ENCODE measurements around the gene KRT72. TPM values are rescaled to one million over a fixed set of nuclear protein-coding genes. Genes with fewer than 3 reads are reported as not detected.

KRT72 gene
- total and polyA plus RNA-seq, 5 donors from 2014 or later, result 0.13 to 1.3 TPM; not detected in 3

GRCh38 chr12:52634266-52635056 is 33.2 kb upstream of the KRT72 start:
- peaks cover 0 to 43% (median 3%) of the 10 kb centered on the region in 4 donors for H3K4me1 Mint-ChIP-seq
- peak overlapping the region in 1 of 4 donors; percentile 30 for H3K4me3 Mint-ChIP-seq
- H3K4me1 ChIP-seq (ENCODE audit: control insufficient read depth, insufficient read depth, low read length, poor library complexity, severe bottlenecking), result peaks cover 3% of the 10 kb centered on the region

GRCh38 chr12:52633383-52633782 is 32.1 kb upstream of the KRT72 start:
- Mint-ChIP-seq H3K9me3 (peaks cover 0 to 2% (median 0%) of the 10 kb centered on the region in 7 donors), H3K27me3 (peaks cover 19% of the 10 kb centered on the region)
- no peaks in the 10 kb centered on the region for H3K9me3 ChIP-seq (ENCODE audit: control insufficient read depth in 2 of 2, low read length in 2 of 2)

More at GRCh38 chr12:52634266-52635056, 33.2 kb upstream of the KRT72 start:
- no peak overlapping the region for H3K27ac ChIP-seq (ENCODE audit: insufficient read depth, low read length, poor library complexity, severe bottlenecking)
- no peaks in the 10 kb centered on the region for H3K36me3 Mint-ChIP-seq
- peaks cover 0 to 2% (median 0%) of the 10 kb centered on the region in 7 donors for H3K9me3 Mint-ChIP-seq
- H3K27me3 ChIP-seq (ENCODE audit: control insufficient read depth, insufficient read depth, low read length), result peaks cover 4% of the 10 kb centered on the region
- no peaks in the 10 kb centered on the region for H3K36me3 ChIP-seq (ENCODE audit: control insufficient read depth, insufficient read depth, low read length)
- peaks cover 19% of the 10 kb centered on the region for H3K27me3 Mint-ChIP-seq
- no peak overlapping the region for H3K4me3 ChIP-seq (ENCODE audit: low read depth, low read length)
- peak overlapping the region in 2 of 3 donors; percentile 76 to 91 for H3K27ac Mint-ChIP-seq
- no peak for ATAC-seq (ENCODE audit: low read depth in 2 of 2)
- no peaks in the 10 kb centered on the region for H3K9me3 ChIP-seq (ENCODE audit: control insufficient read depth in 2 of 2, low read length in 2 of 2)
- DNase-seq, result no peak

GRCh38 chr12:52632656-52633055 is 31.4 kb upstream of the KRT72 start:
- Histone ChIP-seq H3K27ac (ENCODE audit: insufficient read depth, low read length, poor library complexity, severe bottlenecking) (no peak overlapping the region), H3K36me3 (ENCODE audit: control insufficient read depth, insufficient read depth, low read length) (no peaks in the 10 kb centered on the region), H3K4me3 (ENCODE audit: low read depth, low read length) (no peak overlapping the region), H3K27me3 (ENCODE audit: control insufficient read depth, insufficient read depth, low read length) (peaks cover 3% of the 10 kb centered on the region), H3K4me1 (ENCODE audit: control insufficient read depth, insufficient read depth, low read length, poor library complexity, severe bottlenecking) (peaks cover 3% of the 10 kb centered on the region), H3K9me3 (ENCODE audit: control insufficient read depth in 2 of 2, low read length in 2 of 2) (no peaks in the 10 kb centered on the region)
- Mint-ChIP-seq H3K4me3 (no peak overlapping the region), H3K4me1 (peaks cover 0 to 47% (median 4%) of the 10 kb centered on the region in 4 donors), H3K27ac (peak overlapping the region in 1 of 3 donors; percentile 91), H3K9me3 (peaks cover 0 to 2% (median 0%) of the 10 kb centered on the region in 7 donors), H3K27me3 (peaks cover 17% of the 10 kb centered on the region), H3K36me3 (no peaks in the 10 kb centered on the region)
- ATAC-seq (ENCODE audit: low read depth in 2 of 2), result no peak
- DNase-seq, result no peak

More at GRCh38 chr12:52633383-52633782, 32.1 kb upstream of the KRT72 start:
- H3K4me1 ChIP-seq (ENCODE audit: control insufficient read depth, insufficient read depth, low read length, poor library complexity, severe bottlenecking), result peaks cover 3% of the 10 kb centered on the region
- H3K27ac Mint-ChIP-seq, result peak overlapping the region in 2 of 3 donors; percentile 79 to 91
- DNase-seq, result peak in 2 of 3 donors; percentile 30 to 49
- H3K27ac ChIP-seq (ENCODE audit: insufficient read depth, low read length, poor library complexity, severe bottlenecking), result no peak overlapping the region
- ATAC-seq (ENCODE audit: low read depth in 2 of 2), result peak; percentile 29 to 60
- no peaks in the 10 kb centered on the region for H3K36me3 ChIP-seq (ENCODE audit: control insufficient read depth, insufficient read depth, low read length)
- peaks cover 3% of the 10 kb centered on the region for H3K27me3 ChIP-seq (ENCODE audit: control insufficient read depth, insufficient read depth, low read length)
- H3K36me3 Mint-ChIP-seq, result no peaks in the 10 kb centered on the region
- H3K4me3 Mint-ChIP-seq, result peak overlapping the region in 2 of 4 donors; percentile 19 to 22
- peaks cover 0 to 45% (median 3%) of the 10 kb centered on the region in 4 donors for H3K4me1 Mint-ChIP-seq
- H3K4me3 ChIP-seq (ENCODE audit: low read depth, low read length), result no peak overlapping the region

GRCh38 chr12:52631676-52632459 is 30.6 kb upstream of the KRT72 start:
- ATAC-seq (ENCODE audit: low read depth in 2 of 2) (no peak), DNase-seq (no peak)
- no peak overlapping the region for H3K27ac ChIP-seq (ENCODE audit: insufficient read depth, low read length, poor library complexity, severe bottlenecking)
- peaks cover 14% of the 10 kb centered on the region for H3K27me3 Mint-ChIP-seq
- H3K27me3 ChIP-seq (ENCODE audit: control insufficient read depth, insufficient read depth, low read length), result peaks cover 3% of the 10 kb centered on the region
- H3K4me1 Mint-ChIP-seq, result peaks cover 0 to 50% (median 5%) of the 10 kb centered on the region in 4 donors
- no peaks in the 10 kb centered on the region for H3K9me3 ChIP-seq (ENCODE audit: control insufficient read depth in 2 of 2, low read length in 2 of 2)
- peak overlapping the region in 2 of 3 donors; percentile 74 to 91 for H3K27ac Mint-ChIP-seq
- no peak overlapping the region for H3K4me3 ChIP-seq (ENCODE audit: low read depth, low read length)
- H3K9me3 Mint-ChIP-seq, result peaks cover 0 to 2% (median 0%) of the 10 kb centered on the region in 7 donors
- H3K36me3 ChIP-seq (ENCODE audit: control insufficient read depth, insufficient read depth, low read length), result no peaks in the 10 kb centered on the region
- H3K4me3 Mint-ChIP-seq, result no peak overlapping the region
- no peaks in the 10 kb centered on the region for H3K36me3 Mint-ChIP-seq
- peaks cover 3% of the 10 kb centered on the region for H3K4me1 ChIP-seq (ENCODE audit: control insufficient read depth, insufficient read depth, low read length, poor library complexity, severe bottlenecking)

GRCh38 chr12:52631264-52631663 is 30.0 kb upstream of the KRT72 start:
- no peaks in the 10 kb centered on the region for H3K36me3 ChIP-seq (ENCODE audit: control insufficient read depth, insufficient read depth, low read length)
- Mint-ChIP-seq H3K27me3 (peaks cover 14% of the 10 kb centered on the region), H3K9me3 (peaks cover 0 to 2% (median 0%) of the 10 kb centered on the region in 7 donors), H3K27ac (peak overlapping the region; percentile 6 to 89 (median 62)), H3K4me1 (peaks cover 0 to 50% (median 5%) of the 10 kb centered on the region in 4 donors), H3K36me3 (no peaks in the 10 kb centered on the region), H3K4me3 (peak overlapping the region in 2 of 4 donors; percentile 56 to 79)
- no peak overlapping the region for H3K4me3 ChIP-seq (ENCODE audit: low read depth, low read length)
- H3K4me1 ChIP-seq (ENCODE audit: control insufficient read depth, insufficient read depth, low read length, poor library complexity, severe bottlenecking), result peaks cover 3% of the 10 kb centered on the region
- H3K27me3 ChIP-seq (ENCODE audit: control insufficient read depth, insufficient read depth, low read length), result peaks cover 3% of the 10 kb centered on the region
- no peak for DNase-seq
- no peaks in the 10 kb centered on the region for H3K9me3 ChIP-seq (ENCODE audit: control insufficient read depth in 2 of 2, low read length in 2 of 2)
- no peak for ATAC-seq (ENCODE audit: low read depth in 2 of 2)
- no peak overlapping the region for H3K27ac ChIP-seq (ENCODE audit: insufficient read depth, low read length, poor library complexity, severe bottlenecking)

- peak in 1 of 2 donors; percentile 38 for ATAC-seq (ENCODE audit: low read depth in 2 of 2)
- H3K4me1 ChIP-seq (ENCODE audit: control insufficient read depth, insufficient read depth, low read length, poor library complexity, severe bottlenecking), result peaks cover 3% of the 10 kb centered on the region
- H3K27ac Mint-ChIP-seq, result peak overlapping the region; percentile 62 to 89 (median 89)
- no peaks in the 10 kb centered on the region for H3K27me3 ChIP-seq (ENCODE audit: control insufficient read depth, insufficient read depth, low read length)
- H3K36me3 Mint-ChIP-seq, result no peaks in the 10 kb centered on the region
- peak overlapping the region in 2 of 4 donors; percentile 56 to 79 for H3K4me3 Mint-ChIP-seq
- no peaks in the 10 kb centered on the region for H3K9me3 ChIP-seq (ENCODE audit: control insufficient read depth in 2 of 2, low read length in 2 of 2)
- H3K4me3 ChIP-seq (ENCODE audit: low read depth, low read length), result no peak overlapping the region
- peaks cover 0 to 2% (median 0%) of the 10 kb centered on the region in 7 donors for H3K9me3 Mint-ChIP-seq
- no peaks in the 10 kb centered on the region for H3K36me3 ChIP-seq (ENCODE audit: control insufficient read depth, insufficient read depth, low read length)
- H3K4me1 Mint-ChIP-seq, result peaks cover 0 to 50% (median 5%) of the 10 kb centered on the region in 4 donors
- peaks cover 14% of the 10 kb centered on the region for H3K27me3 Mint-ChIP-seq
- no peak overlapping the region for H3K27ac ChIP-seq (ENCODE audit: insufficient read depth, low read length, poor library complexity, severe bottlenecking)
- no peak for DNase-seq
Observed at GRCh38 chr12:52630599-52631200, 29.4 kb upstream of the KRT72 start.

GRCh38 chr12:52630008-52630500 is 28.8 kb upstream of the KRT72 start:
- Mint-ChIP-seq H3K27me3 (peaks cover 18% of the 10 kb centered on the region), H3K4me3 (peak overlapping the region in 1 of 4 donors; percentile 79)

More at GRCh38 chr12:52630008-52630500, 28.8 kb upstream of the KRT72 start:
- no peaks in the 10 kb centered on the region for H3K36me3 Mint-ChIP-seq
- no peaks in the 10 kb centered on the region for H3K9me3 ChIP-seq (ENCODE audit: control insufficient read depth in 2 of 2, low read length in 2 of 2)
- H3K36me3 ChIP-seq (ENCODE audit: control insufficient read depth, insufficient read depth, low read length), result no peaks in the 10 kb centered on the region
- H3K4me1 ChIP-seq (ENCODE audit: control insufficient read depth, insufficient read depth, low read length, poor library complexity, severe bottlenecking), result peaks cover 3% of the 10 kb centered on the region
- no peak overlapping the region for H3K4me3 ChIP-seq (ENCODE audit: low read depth, low read length)
- H3K4me1 Mint-ChIP-seq, result peaks cover 0 to 50% (median 5%) of the 10 kb centered on the region in 4 donors
- H3K27ac ChIP-seq (ENCODE audit: insufficient read depth, low read length, poor library complexity, severe bottlenecking), result no peak overlapping the region
- ATAC-seq (ENCODE audit: low read depth in 2 of 2) (no peak), DNase-seq (no peak)
- peaks cover 0 to 2% (median 0%) of the 10 kb centered on the region in 7 donors for H3K9me3 Mint-ChIP-seq
- H3K27ac Mint-ChIP-seq, result peak overlapping the region in 1 of 3 donors; percentile 89
- H3K27me3 ChIP-seq (ENCODE audit: control insufficient read depth, insufficient read depth, low read length), result no peaks in the 10 kb centered on the region
